ENCODE results near the gene OBSCN.

GRCh38 chr1:228258486-228258885 lies 50.6 kb downstream of the OBSCN start:
- TF ChIP-seq CTCF (conservative IDR thresholded peaks at IDR 0.05; ENCODE audit: low read depth, low read length) (no peak), EZH2 (IDR thresholded peaks at IDR 0.05; ENCODE audit: low read length, unreplicated experiment) (no peak), EZH2phosphoT487 (IDR thresholded peaks at IDR 0.05; ENCODE audit: borderline replicate concordance, low read length) (no peak)

Data from PC-3 (cell line).